HuH-7 (cell line): ENCODE measurements around the gene DLL1.

Experiments used
- DNase-seq: peaks from one replicate; pipeline ENCODE4 v3.0.0; 2011; ENCODE audit warnings: low spot score

DLL1 gene

GRCh38 chr6:170295510-170296422, 4.9 kb upstream of the DLL1 start:
- DNase-seq: peak; percentile 74

- DNase-seq: no peak
Observed at GRCh38 chr6:170294813-170295509, 4.1 kb upstream of the DLL1 start.

- no peak for DNase-seq
Observed at GRCh38 chr6:170294298-170294730, 3.4 kb upstream of the DLL1 start.

- DNase-seq: no peak
Observed at GRCh38 chr6:170293341-170294231, 2.7 kb upstream of the DLL1 start.

- peak; percentile 79 for DNase-seq
Observed at GRCh38 chr6:170292407-170293158, 1.7 kb upstream of the DLL1 start.

- DNase-seq: no peak
Observed at GRCh38 chr6:170292111-170292406, 1.2 kb upstream of the DLL1 start.

- no peak for DNase-seq
Observed at GRCh38 chr6:170291271-170292110, 613 bp upstream of the DLL1 start.

DNA sequence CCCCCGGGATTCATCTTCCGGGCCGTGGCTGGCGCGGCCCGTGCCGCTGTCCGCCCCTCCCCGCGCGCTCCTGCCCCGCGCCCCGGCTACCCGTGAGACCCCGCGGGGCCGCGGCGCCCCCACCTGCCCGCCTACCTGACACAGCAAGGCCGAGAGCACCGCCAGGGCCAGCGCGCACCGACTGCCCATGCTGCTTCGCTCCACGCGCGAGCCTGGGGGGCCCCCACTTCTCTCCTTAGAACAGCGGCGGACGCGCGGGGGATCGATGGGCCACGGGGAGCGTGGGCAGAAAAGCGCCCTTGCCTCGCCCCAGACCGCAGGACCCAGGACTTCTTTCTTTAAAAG, 955 bp downstream of the DLL1 start:
- DNase-seq: no peak

DNA sequence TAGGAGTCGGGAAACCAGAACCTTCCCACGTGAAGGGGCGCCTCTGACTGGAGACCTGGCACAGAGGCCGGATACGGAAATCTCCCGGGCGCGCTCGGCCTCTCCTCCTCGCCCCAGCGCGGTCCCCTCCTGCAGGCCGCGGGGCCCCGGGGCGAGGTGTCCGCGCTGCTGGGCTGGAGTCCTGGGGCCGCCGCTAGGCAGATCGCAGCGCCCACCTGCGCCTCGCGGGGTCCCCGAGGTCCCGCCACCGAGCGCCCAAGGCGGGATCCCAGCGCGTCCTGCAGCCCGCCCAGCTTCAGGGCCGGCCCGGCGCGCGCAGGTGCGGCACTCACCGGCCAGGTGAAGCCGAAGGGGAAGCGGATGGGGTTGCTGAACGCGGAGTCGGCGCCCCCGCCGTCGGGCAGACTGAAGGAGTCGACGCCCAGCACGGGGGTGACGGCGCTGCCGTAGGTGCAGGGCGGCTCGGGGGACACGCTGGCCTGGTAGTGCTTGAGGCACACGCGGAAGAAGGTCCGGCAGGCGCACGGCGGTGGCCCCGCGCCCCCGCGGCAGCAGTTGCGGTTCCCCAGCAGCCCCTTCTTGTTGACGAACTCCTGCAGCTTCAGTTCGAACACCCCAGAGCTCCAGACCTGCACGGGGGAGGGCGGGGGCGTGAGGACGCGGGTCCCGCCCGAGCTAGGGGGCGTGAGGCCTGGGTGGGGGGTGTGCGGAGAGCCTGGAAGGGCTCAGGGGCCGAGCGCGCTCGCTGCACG, 1.5 kb downstream of the DLL1 start:
- no peak for DNase-seq

- no peak for DNase-seq
Observed at GRCh38 chr6:170288852-170289179, 2.1 kb downstream of the DLL1 start.

DNA sequence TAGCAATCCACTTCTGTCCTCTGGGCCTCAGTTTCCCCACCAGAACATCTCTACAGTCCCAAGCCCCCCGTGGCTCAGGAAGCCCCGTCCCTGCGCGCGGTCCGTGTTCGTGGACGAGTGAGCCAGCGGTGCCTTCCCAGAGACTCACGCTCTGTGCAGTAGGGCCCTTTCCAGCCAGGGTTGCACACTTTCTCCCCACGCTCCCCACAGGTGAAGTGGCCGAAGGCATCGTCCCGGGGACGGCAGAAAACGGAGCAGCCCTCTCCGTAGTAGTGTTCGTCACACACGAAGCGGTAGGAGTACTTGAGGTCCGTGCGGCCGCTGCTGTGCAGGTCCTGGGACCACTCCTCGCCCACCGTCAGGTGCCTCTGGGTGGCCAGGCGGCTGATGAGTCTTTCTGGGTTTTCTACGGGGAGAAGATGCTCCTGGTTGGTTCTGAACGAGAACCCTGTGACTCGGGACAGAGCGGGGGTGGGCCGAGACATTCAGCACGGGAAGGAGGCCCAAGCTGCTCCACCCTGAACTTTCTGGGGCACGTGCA, 2.7 kb downstream of the DLL1 start:
- DNase-seq: no peak

GRCh38 chr6:170287371-170287876, 3.5 kb downstream of the DLL1 start:
- DNase-seq: no peak

DNA sequence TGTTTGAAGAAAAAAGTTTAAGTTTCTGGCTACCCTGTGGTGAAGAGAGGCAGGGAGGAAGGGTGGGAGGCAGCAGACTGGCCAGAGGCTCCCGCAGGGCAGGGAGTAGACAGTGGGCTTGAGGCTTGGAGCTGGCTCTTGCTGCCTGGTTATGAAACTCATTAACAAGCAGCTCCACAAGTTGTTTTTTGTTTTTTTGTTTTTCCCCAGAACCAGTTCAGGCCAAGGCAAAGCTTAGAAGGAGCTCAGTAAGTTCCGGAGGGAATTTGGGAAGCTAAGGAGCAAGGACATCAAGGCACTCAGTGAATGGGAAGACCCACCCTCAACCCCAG, 4.0 kb downstream of the DLL1 start:
- no peak for DNase-seq

DNA sequence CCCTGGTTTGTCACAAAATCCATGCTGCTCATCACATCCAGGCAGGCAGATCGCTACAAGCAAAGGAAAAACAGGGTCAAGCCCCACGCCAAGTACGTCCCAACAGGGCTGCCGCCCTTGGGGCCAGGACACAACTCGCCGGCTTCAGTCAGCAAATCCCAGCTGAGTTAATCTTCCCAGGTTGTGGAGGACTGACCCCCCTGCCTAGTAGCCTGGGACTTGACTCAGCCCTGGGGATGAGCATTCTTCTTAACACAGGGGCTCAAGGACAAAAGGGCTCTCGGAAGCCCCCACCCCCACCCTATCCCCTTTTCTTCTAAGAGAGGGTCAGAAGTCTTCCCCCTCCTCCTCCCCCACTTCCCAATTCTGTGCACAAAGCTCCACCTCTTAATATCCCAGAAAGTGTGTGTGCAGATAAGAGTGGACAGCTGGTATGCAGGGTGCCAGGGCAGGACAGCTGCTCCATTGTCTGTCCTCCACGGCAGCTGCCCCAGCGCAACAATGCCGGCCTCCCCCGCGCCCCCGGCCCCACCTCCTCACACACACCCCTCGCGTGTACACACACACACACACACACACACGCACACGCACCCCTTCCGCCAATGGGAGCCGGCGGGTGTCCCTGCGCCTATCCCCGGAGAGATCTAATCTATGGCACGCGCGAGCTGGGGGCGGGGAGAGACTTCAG, 4.5 kb downstream of the DLL1 start:
- DNase-seq: no peak

DNA sequence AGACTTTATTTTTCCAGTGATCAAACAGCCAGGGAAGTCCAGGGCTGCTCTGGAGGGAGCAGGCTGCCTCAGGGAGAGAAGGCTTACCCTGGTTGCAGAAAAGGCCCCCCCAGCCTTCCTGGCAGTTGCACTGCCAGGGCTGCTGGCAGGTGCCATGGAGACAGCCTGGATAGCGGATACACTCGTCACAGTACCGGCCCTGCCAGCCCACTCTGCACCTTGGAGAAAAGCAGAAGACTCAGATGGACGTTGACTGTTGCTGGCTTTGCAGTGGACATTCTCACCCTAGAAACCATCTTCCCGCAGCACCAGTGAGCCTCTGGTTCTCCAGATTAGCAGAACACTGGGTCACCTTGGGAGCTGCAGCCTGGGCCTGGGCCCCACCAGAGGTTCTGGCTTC, 5.4 kb downstream of the DLL1 start:
- DNase-seq: no peak

DNA sequence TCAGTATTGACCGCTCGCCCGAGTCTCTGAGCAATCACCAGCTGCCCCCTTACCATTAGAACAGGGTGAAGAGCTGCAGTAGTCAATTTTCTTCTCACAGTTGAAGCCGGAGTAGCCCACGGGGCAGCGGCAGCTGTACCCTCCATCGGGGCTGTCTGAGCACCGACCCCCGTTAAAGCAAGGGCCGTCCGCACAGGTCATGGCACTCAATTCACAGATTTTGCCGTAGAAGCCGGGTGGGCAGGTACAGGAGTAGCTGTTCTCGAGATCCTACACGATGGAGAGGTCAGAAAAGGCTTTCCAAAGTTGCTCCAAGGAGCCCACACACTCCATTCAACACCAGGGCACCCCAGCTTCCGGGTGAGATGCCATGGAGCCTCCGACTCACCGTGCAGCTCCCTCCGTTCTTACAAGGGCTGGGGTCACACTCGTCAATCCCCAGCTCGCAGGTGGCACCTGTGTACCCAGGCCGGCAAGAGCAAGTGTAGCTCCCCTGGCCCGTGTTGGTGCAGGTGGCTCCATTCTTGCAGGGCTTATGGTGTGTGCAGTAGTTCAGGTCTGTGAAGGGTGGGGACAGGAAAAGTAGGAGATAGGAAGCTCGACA, 5.9 kb downstream of the DLL1 start:
- no peak for DNase-seq

DNA sequence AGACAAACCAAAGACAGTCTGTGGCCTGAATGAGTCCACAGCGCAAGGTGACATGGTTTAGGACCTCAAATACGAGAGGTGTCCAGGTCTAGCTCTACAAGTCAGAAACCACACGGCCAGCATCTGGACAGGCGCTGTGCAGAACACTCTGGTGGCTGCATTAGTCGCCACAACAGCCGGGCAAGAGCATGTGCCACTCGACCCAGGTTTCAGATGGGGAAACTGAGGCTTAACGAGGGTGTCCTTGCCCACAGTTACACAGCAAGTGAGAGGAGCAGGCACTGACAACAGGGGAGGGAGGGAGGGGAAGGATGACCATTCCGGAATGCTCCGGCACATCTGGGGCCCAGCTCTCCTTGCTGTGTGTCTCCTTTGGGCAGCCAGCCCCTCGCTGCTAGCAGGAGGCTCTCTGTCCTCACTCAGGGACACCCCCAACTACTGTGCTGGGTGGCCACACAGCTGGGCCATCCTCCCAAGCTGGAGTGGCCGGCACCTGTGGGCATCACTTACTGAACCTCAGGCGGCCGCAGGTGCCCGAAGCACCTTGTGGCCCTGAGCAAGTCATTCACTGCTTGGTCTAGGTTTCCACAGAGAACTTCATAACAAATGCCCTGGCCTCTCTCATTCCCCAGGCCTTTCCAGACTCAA, 6.6 kb downstream of the DLL1 start:
- DNase-seq: no peak
